Neural cell (in vitro differentiated cells): ENCODE data around the gene HIF3A. TPM values are rescaled to one million over a fixed set of nuclear protein-coding genes. Genes with fewer than 3 reads are reported as not detected.

Source experiments
- H2AFZ ChIP-seq: fragments of 200-600, 300-800 bp; sonication (generic), shearing (Covaris generic); 2 replicates; pipeline ENCODE4 v1.6.0; 2014; ENCODE audit warnings: low read depth, mild to moderate bottlenecking, antibody characterized with exemption, low read length, moderate library complexity
- H3F3A ChIP-seq: fragments of 200-600 bp; shearing (Covaris generic); 2 replicates; pipeline ENCODE4 v1.6.1; 2016; ENCODE audit warnings: mild to moderate bottlenecking, moderate library complexity, mixed read lengths, antibody characterized with exemption, low read length; ENCODE audit not compliant: insufficient read depth, poor library complexity, severe bottlenecking
- H3K27ac ChIP-seq: fragments of 200-600, 300-800 bp; sonication (generic), shearing (Covaris generic); 2 replicates; pipeline ENCODE4 v1.5.1; 2014; ENCODE audit warnings: mild to moderate bottlenecking, low read length, moderate library complexity
- H3K27me3 ChIP-seq: fragments of 300-800, 200-600 bp; sonication (generic), shearing (Covaris generic); 2 replicates; pipeline ENCODE4 v1.6.0; 2014; ENCODE audit warnings: mild to moderate bottlenecking, low read depth, low read length, moderate library complexity; ENCODE audit not compliant: insufficient read depth
- H3K36me3 ChIP-seq: fragments of 300-800, 200-600 bp; sonication (generic), shearing (Covaris generic); 2 replicates; pipeline ENCODE4 v1.5.1; 2014; ENCODE audit warnings: mild to moderate bottlenecking, antibody characterized with exemption, low read length, moderate library complexity; ENCODE audit not compliant: insufficient read depth
- H3K4me2 ChIP-seq: fragments of 300-800, 200-600 bp; sonication (generic), shearing (Covaris generic); 2 replicates; pipeline ENCODE4 v1.6.0; 2014; ENCODE audit warnings: mild to moderate bottlenecking, low read length
- H3K4me3 ChIP-seq: fragments of 300-800, 200-600 bp; sonication (generic), shearing (Covaris generic); 2 replicates; pipeline ENCODE4 v1.5.1; 2014; ENCODE audit warnings: mild to moderate bottlenecking, low read length, moderate library complexity
- H3K79me2 ChIP-seq: fragments of 200-600 bp; shearing (Covaris generic); replicated peaks from 2 replicates; pipeline ENCODE4 v1.6.0; 2014; ENCODE audit warnings: mild to moderate bottlenecking, low read length, moderate library complexity; ENCODE audit not compliant: insufficient read depth
- H3K9ac ChIP-seq: fragments of 300-800, 200-600 bp; sonication (generic), shearing (Covaris generic); 2 replicates; pipeline ENCODE4 v1.6.1; 2016; ENCODE audit warnings: mild to moderate bottlenecking, low read length, mixed read lengths
- H3K9me2 ChIP-seq: fragments of 200-600 bp; shearing (Covaris generic); 2 replicates; pipeline ENCODE4 v1.6.1; 2016; ENCODE audit warnings: mild to moderate bottlenecking, low read length, mixed read lengths; ENCODE audit not compliant: insufficient read depth
- H3K9me3 ChIP-seq: fragments of 200-600, 300-800 bp; sonication (generic), shearing (Covaris generic); 2 replicates; pipeline ENCODE4 v1.6.1; 2016; ENCODE audit warnings: mild to moderate bottlenecking, mixed run types, low read length, moderate library complexity, mixed read lengths
- H4K20me1 ChIP-seq: fragments of 200-600 bp; shearing (Covaris generic); 2 replicates; pipeline ENCODE4 v1.6.1; 2016; ENCODE audit warnings: mild to moderate bottlenecking, mixed run types; ENCODE audit not compliant: insufficient read depth
- EP300 ChIP-seq: fragments of 450-650 bp; conservative IDR thresholded peaks from 2 replicates; pipeline ENCODE4 v1.6.1; 2014; ENCODE audit warnings: antibody characterized with exemption, mild to moderate bottlenecking, moderate library complexity; ENCODE audit not compliant: poor library complexity, severe bottlenecking
- EZH2 ChIP-seq: fragments of 200-600, 300-800 bp; shearing (Covaris generic), sonication (generic); IDR thresholded peaks from 2 replicates; pipeline ENCODE4 v1.6.1; 2014; ENCODE audit warnings: antibody characterized with exemption, low read length, borderline replicate concordance, mild to moderate bottlenecking; ENCODE audit not compliant: insufficient read depth, poor library complexity, severe bottlenecking
- MXI1 ChIP-seq: fragments of 450-650 bp; conservative IDR thresholded peaks from 2 replicates; pipeline ENCODE4 v1.6.1; 2014; ENCODE audit warnings: antibody characterized with exemption, mild to moderate bottlenecking; ENCODE audit not compliant: poor library complexity, severe bottlenecking
- POLR2AphosphoS5 ChIP-seq: IDR thresholded peaks from 2 replicates; pipeline ENCODE4 v1.6.1; 2012
- RAD21 ChIP-seq: fragments of 450-650 bp; conservative IDR thresholded peaks from 2 replicates; pipeline ENCODE4 v1.6.1; 2014; ENCODE audit warnings: antibody characterized with exemption, mild to moderate bottlenecking, moderate library complexity
- SMC3 ChIP-seq: fragments of 450-650 bp; conservative IDR thresholded peaks from 2 replicates; pipeline ENCODE4 v1.6.1; 2014; ENCODE audit warnings: antibody characterized with exemption, mild to moderate bottlenecking, moderate library complexity; ENCODE audit not compliant: poor library complexity
- TAF1 ChIP-seq: IDR thresholded peaks from 2 replicates; pipeline ENCODE4 v1.6.1; 2012; ENCODE audit warnings: low read depth
- polyA plus RNA-seq: library from polyadenylated mRNA; depleted of rRNA; stranded (reverse); fragments of >200 nt; gene quantifications from 2 replicates; pipeline ENCODE4 v1.2.3, GENCODE V29; 2014
- TF ChIP-seq, protein P1 (sequence below): fragments of 450-650 bp; IDR thresholded peaks from 2 replicates; pipeline ENCODE4 v1.5.1; 2014; ENCODE audit warnings: antibody characterized with exemption, mild to moderate bottlenecking, moderate library complexity; ENCODE audit not compliant: poor library complexity, severe bottlenecking
- TF ChIP-seq, protein P2 (sequence below): IDR thresholded peaks from 2 replicates; pipeline ENCODE4 v1.6.1; 2012; ENCODE audit warnings: borderline replicate concordance

The HIF3A gene
- polyA plus RNA-seq, 1 donor from 2014 or later: 2.0 TPM

DNA sequence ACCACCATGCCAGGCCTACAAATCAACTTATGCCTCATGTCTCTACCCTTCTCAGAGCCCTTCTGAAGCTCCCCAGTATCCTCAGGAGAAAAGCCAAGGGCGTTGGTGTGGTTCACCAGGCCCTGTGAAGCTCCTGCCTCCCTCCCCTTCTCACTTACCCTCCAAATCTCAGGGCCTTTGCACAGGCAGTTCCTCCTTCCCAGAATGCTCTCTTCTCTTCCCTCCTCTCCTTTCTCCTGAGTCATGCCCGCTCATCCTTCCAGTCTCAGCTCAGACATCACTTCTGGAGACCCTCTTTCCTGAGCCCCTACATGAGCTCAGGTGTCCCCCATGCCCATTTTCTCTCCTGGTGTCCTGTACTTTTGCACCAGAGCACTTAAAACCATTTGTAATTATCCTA, 20.5 kb downstream of the HIF3A start:
- no peak for TF ChIP-seq POLR2AphosphoS5
- TF ChIP-seq, protein P1, sequence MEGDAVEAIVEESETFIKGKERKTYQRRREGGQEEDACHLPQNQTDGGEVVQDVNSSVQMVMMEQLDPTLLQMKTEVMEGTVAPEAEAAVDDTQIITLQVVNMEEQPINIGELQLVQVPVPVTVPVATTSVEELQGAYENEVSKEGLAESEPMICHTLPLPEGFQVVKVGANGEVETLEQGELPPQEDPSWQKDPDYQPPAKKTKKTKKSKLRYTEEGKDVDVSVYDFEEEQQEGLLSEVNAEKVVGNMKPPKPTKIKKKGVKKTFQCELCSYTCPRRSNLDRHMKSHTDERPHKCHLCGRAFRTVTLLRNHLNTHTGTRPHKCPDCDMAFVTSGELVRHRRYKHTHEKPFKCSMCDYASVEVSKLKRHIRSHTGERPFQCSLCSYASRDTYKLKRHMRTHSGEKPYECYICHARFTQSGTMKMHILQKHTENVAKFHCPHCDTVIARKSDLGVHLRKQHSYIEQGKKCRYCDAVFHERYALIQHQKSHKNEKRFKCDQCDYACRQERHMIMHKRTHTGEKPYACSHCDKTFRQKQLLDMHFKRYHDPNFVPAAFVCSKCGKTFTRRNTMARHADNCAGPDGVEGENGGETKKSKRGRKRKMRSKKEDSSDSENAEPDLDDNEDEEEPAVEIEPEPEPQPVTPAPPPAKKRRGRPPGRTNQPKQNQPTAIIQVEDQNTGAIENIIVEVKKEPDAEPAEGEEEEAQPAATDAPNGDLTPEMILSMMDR: no peak
- TF ChIP-seq EP300: no peak
- TF ChIP-seq SMC3: no peak
- no peak for TF ChIP-seq TAF1
- TF ChIP-seq MXI1: no peak
- TF ChIP-seq RAD21: no peak
- TF ChIP-seq, protein P2, sequence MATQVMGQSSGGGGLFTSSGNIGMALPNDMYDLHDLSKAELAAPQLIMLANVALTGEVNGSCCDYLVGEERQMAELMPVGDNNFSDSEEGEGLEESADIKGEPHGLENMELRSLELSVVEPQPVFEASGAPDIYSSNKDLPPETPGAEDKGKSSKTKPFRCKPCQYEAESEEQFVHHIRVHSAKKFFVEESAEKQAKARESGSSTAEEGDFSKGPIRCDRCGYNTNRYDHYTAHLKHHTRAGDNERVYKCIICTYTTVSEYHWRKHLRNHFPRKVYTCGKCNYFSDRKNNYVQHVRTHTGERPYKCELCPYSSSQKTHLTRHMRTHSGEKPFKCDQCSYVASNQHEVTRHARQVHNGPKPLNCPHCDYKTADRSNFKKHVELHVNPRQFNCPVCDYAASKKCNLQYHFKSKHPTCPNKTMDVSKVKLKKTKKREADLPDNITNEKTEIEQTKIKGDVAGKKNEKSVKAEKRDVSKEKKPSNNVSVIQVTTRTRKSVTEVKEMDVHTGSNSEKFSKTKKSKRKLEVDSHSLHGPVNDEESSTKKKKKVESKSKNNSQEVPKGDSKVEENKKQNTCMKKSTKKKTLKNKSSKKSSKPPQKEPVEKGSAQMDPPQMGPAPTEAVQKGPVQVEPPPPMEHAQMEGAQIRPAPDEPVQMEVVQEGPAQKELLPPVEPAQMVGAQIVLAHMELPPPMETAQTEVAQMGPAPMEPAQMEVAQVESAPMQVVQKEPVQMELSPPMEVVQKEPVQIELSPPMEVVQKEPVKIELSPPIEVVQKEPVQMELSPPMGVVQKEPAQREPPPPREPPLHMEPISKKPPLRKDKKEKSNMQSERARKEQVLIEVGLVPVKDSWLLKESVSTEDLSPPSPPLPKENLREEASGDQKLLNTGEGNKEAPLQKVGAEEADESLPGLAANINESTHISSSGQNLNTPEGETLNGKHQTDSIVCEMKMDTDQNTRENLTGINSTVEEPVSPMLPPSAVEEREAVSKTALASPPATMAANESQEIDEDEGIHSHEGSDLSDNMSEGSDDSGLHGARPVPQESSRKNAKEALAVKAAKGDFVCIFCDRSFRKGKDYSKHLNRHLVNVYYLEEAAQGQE: no peak
- no peak for TF ChIP-seq EZH2
- Histone ChIP-seq H3K4me3 (no peak overlapping the region), H2AFZ (no peak overlapping the region), H3F3A (no peaks in the 10 kb centered on the region), H3K4me2 (no peak overlapping the region), H3K27me3 (no peaks in the 10 kb centered on the region), H3K36me3 (no peaks in the 10 kb centered on the region), H3K79me2 (no peaks in the 10 kb centered on the region), H3K9ac (no peak overlapping the region), H4K20me1 (no peaks in the 10 kb centered on the region), H3K9me2 (no peaks in the 10 kb centered on the region), H3K9me3 (no peaks in the 10 kb centered on the region), H3K27ac (no peak overlapping the region)

DNA sequence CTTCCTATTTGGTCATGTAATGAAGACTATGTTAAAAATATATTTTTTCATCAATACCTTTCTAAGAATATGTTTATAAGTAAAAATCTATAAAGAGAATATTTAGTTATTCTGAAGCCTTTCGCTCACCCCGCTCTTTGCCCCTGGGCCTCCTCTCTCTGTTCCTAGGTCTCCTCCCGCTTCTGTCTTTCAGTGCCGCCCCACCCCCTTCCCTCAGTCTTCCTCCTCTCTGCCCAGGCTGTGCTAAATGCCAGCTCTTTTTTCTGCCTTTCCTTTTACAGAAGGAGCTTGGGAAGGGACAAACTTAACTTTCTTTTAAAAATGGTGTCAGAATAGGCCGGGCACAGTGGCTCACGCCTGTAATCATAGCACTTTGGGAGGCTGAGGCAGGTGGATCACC, 22.8 kb downstream of the HIF3A start:
- no peaks in the 10 kb centered on the region for H3K9me2 ChIP-seq
- TF ChIP-seq SMC3: no peak
- no peak for TF ChIP-seq TAF1
- TF ChIP-seq, protein P2: no peak
- no peak overlapping the region for H3K9ac ChIP-seq
- no peak overlapping the region for H3K4me3 ChIP-seq
- no peaks in the 10 kb centered on the region for H3K36me3 ChIP-seq
- H3K27me3 ChIP-seq: no peaks in the 10 kb centered on the region
- no peaks in the 10 kb centered on the region for H3K9me3 ChIP-seq
- no peak overlapping the region for H3K4me2 ChIP-seq
- no peaks in the 10 kb centered on the region for H3K79me2 ChIP-seq
- no peak overlapping the region for H3K27ac ChIP-seq
- H4K20me1 ChIP-seq: no peaks in the 10 kb centered on the region
- no peaks in the 10 kb centered on the region for H3F3A ChIP-seq
- no peak overlapping the region for H2AFZ ChIP-seq
